Measurements from ENCODE around the gene LMF1.
"Not testable (repeated sequence)": the region's sequence is repeated elsewhere in the genome, so short reads cannot be mapped to it uniquely, and the experiment has no call there.

The LMF1 gene

GRCh38 chr16:838741-839140 is 132.0 kb downstream of the LMF1 start:
- in situ Hi-C loops (cut with MboI; ENCODE audit: low sequenced_read_pairs): no loop called here

DNA sequence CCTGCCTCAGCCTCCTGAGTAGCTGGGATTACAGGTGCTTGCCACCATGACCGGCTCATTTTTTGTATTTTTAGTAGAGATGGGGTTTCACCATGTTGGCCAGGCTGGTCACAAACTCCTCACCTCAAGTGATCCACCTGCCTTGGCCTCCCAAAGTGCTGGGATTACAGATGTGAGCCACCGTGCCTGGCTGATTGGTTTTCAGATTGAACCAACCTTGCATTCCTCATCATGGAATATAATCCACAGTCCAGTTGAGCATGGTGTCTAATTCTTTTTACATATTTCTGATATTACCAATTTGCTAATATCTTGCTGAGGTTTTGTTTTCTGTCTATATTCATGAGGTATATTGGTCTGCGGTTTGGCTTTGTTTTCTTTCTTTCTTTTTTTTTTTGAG is 134.0 kb downstream of the LMF1 start:
- in situ Hi-C loops (cut with MboI; ENCODE audit: low sequenced_read_pairs): not testable (repeated sequence)

DNA sequence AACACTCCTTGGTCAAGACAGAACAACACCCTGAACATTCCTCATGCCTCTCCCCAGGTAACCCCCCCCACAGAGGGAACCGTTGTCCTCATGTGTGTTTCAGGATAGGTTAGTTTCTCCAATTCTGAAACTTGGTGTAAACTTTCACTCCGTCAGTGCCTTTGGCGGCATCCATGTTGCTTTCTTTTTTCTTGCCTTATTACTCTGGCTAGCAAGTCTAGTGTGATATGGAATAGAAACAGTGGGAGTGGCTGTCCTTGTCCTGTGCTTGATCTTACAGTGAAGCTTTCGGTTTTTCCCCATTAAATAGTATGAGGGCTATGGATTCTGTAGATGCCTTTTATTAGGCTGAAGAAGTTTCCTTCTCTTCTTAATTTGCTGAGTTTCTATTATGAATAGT is 134.6 kb downstream of the LMF1 start:
- in situ Hi-C loops (cut with MboI; ENCODE audit: low sequenced_read_pairs): no loop called here

DNA sequence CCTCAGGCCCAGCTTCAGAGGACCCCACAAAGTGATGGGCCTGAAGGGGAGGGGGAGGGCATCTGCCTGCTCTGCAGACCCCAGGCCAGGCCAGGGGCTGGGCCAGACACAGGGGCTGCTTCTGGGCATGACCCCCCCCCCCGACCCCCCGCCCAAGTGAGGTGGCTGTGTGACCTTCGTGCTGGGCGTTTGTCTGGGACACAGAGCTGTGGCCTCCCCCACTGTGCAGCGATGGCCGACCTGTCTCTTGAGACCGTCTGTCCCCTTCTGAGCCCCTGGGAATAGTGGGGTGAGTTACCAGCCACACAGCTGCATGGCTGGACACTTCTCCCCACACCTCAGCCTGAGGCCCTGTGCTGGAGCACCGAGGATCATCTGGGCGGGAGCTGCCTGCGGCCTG is 135.4 kb downstream of the LMF1 start:
- in situ Hi-C loops (cut with MboI; ENCODE audit: low sequenced_read_pairs): no loop called here

DNA sequence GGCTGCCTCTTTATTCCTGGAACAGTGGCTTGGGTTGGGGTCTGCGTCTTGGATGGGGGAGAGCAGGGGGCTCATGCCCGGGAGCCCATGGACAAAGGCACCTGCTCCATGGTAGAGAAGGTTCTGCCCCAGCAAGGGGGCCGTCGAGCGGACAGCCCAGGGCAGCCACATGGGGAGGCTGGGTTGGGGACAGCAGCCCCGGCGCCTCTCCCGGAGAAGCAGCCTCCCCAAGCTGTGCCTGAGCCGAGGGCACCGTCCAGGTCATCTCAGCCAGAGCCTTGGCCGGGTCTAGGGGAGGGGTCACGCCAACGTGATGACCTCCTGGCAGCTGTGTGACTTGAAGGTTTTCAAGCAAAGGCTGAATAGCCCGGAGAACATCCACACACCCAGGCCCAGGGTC is 137.4 kb downstream of the LMF1 start:
- in situ Hi-C loops (cut with MboI; ENCODE audit: low sequenced_read_pairs): no loop called here

GRCh38 chr16:832652-833336 is 138.0 kb downstream of the LMF1 start:
- in situ Hi-C loops (cut with MboI; ENCODE audit: low sequenced_read_pairs): no loop called here

DNA sequence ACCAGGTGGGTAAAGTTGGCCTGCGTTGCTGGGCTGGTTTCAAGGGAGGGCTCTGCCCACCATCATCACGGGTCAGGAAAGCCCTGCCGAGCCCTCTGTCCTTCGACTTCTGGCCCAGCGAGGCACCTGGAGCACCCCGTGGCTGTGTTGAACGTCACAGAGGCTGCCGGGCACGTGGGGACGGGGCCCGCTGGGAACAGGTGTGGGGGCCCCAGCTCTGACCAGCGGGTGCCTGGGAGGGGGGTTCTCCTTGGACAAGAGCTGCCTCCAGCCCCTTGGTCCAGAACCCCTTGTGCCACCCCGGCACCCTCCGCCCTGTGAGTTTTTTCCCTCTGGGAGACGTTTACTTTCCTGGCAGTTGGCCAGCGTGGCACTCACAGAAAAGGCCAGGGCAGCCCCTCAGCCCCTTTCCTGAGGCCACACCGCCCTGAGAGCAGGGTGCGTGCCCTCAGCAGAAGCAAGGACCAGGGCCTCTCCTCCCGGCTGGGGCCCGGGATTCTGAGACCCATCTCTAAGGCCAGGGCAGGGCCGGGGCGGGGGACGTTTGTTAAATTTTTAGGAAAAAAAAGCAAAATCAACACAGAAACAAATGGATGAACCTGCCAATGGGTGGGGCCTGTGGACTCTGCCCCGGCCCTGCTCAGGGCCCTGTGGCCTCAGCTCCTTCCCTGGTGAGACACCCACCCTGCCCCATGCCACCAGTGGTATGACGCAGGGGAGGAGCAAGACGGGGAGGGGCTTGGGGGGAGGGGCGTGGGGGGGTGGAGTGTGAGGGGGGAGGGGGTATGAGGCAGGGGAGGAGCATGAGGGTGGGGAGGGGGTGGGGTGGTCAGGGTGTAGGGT is 139.0 kb downstream of the LMF1 start:
- in situ Hi-C loops (cut with MboI; ENCODE audit: low sequenced_read_pairs): no loop called here

DNA sequence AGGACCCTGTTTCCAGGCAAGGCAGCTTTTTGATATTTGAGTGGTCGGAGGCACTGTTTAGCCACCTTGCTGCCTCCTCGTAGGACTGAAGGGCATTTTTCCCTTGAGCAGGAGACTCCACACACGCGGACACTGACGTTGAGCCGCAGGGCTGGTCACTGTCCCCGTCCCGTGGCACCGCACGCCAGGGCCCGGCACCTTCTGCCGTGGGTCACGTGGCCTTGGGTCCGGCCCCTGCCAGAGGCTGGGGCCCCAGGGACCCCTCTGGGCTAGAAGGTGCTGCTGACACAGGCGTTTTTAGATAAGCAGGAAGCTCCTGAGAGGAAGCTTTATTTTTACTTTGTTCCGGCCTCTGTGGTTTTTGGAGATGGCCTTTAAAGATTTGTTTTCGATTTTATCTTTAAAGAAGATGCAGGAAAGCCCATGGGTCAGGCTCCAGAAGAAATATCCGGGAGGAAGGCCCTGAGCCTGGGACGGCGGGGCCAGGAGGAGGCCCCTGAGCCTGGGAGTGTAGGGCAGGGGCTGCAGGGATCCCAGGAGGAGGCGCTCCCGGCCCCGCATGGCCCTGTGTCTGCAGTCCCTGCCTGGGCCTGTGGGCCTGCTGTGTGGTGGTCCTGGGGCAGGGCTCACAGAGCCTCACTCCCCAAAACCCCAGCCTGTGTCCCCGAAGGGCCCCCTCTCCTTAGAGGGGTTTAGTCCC is 139.8 kb downstream of the LMF1 start:
- in situ Hi-C loops (cut with MboI; ENCODE audit: low sequenced_read_pairs): no loop called here

DNA sequence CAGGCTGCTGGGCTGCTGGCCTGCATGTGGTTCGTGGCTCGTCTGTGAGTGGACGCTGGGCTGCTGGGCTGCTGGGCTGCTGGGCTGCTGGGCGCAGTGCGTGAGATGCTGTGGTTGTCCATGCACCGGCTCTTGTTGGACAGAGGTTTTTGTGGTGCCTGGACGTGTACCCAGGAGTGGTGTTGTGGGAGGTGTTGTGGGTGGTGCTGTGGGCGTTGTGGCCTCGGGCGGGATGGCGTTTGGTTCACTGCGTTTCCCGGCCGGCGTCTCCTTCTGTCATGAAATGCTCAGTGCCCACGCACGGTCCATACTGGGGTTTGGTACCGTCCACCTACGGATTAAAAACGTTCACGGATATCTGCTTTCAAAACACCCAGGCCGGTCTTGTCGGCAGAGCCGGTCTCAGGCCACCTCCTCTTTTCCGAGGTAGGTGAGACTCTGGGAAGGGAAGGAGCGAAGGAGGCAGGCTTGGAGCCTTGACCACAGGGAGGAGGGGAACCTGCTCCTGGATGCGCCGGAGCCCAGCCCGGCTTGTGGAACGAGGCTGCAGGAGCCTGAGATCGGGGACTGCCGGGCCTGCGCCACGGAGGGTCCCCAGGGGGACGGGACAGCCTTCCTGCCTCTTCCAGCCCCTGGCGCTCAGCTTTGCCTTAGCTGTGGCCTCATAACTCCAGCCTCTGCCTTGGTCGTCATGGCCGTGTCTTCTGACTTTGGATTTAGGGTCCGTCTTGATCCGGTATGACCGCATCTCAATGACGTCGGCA is 140.5 kb downstream of the LMF1 start:
- in situ Hi-C loops (cut with MboI; ENCODE audit: low sequenced_read_pairs): no loop called here

GRCh38 chr16:828891-829290 is 141.9 kb downstream of the LMF1 start:
- in situ Hi-C loops (cut with MboI; ENCODE audit: low sequenced_read_pairs): no loop called here

DNA sequence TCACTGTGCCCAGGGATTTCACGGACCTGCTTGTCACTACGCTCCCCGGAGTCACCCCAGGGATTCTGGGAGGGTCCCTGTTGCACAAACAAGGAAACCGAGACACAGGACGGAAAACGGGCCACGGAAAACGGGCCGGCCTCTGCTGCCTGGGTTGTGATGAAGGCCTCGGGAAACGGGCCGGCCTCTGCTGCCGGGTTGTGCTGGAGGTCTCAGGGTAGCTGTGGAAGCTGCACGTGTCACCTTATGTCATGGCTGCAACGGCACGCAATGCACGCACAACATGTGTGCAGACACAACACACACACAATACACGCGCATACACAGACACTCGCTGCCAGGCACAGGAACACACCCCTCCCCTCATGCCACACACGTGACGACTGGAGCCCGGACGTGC is 143.3 kb downstream of the LMF1 start:
- in situ Hi-C loops (cut with MboI; ENCODE audit: low sequenced_read_pairs): no loop called here

GRCh38 chr16:825341-826061 is 145.3 kb downstream of the LMF1 start:
- in situ Hi-C loops (cut with MboI; ENCODE audit: low sequenced_read_pairs): no loop called here

DNA sequence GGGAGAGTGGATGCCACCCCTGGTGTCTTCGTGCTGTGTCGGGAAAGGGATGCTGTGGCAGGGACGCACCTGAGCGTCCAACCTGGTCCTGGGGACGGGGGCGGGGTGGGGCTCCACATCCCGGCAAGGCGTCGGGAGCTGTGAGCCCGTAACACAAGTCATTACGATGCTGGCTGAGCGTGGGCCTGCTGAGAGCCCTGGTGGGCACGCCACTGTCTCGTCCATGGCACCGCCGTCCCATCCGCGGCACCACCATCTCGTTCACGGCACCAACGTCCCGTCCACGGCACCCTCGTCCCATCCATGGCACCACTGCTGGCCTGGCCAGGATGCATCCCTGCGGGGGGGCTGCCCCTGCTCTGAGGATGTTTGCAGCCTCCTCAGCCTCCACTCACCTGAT is 146.2 kb downstream of the LMF1 start:
- in situ Hi-C loops (cut with MboI; ENCODE audit: low sequenced_read_pairs): no loop called here

GRCh38 chr16:824194-824593 is 146.6 kb downstream of the LMF1 start:
- in situ Hi-C loops (cut with MboI; ENCODE audit: low sequenced_read_pairs): no loop called here

GRCh38 chr16:822909-823297 is 147.9 kb downstream of the LMF1 start:
- in situ Hi-C loops (cut with MboI; ENCODE audit: low sequenced_read_pairs): no loop called here

DNA sequence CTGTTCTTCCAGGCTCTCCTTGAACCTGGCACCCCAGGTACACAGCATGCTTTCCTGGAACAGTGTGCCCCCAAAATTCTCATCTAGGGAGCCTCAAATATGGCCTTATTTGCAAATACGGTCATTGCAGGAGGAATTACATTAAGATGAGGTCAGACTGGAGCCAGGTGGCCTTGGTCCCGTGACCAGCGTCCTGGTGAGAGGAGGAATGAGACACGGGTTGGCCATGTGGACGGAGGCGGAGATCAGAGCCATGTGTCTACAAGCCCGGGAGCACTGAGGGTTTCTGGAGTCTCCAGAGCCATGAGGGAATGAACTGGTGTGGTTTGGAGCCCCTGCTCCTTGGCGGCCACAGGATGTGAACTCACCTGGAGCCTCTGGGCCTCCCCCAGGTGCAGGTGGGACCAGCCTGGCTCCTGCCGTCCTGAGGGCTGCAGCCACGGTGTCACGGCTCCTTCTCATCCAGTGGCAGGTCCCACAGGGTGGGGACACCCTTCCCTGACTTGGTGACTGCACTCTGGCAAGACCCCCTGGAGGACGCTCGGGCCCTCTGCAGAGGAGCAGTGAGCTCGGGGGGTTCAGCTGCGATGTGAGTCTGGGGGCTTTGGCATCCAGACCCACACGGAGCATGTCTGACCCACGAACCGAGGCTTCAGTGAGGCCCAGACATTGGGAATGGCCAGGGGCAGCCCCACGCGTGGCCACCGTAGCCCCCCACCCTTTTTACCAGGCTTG is 148.4 kb downstream of the LMF1 start:
- in situ Hi-C loops (cut with MboI; ENCODE audit: low sequenced_read_pairs): no loop called here

GRCh38 chr16:821751-822150 is 149.0 kb downstream of the LMF1 start:
- in situ Hi-C loops (cut with MboI; ENCODE audit: low sequenced_read_pairs): no loop called here

DNA sequence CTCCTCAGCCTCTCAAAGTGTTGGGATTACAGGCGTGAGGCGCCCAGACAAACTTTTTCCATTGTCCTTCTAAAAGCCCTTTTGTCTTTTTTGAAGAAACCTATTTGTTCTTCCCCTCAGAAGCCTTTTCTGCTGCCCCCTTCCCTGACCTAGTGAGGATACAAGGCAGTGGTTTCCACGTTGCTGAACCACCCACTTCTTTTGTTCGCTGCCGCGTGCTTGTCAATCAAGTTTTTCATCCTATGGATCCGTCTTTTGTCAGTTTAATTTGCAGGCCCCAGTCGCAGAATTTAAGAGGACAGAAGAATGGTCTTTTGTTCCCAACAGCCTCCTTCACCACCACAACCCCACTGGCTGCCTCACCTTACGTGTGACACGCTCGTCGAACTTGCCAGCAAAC is 150.0 kb downstream of the LMF1 start:
- in situ Hi-C loops (cut with MboI; ENCODE audit: low sequenced_read_pairs): no loop called here

- in situ Hi-C loops (cut with MboI; ENCODE audit: low sequenced_read_pairs): not testable (repeated sequence)
Observed at GRCh38 chr16:820044-820408, 150.8 kb downstream of the LMF1 start.

Data from HL-60/S4 treated with phorbol 12-myristate 13-acetate at 8.2 ng/mL for 4 days and 3 days (cell line).